Transverse colon (tissue), 4 donors: ENCODE results near the gene THEMIS2. TPM values are rescaled to one million over a fixed set of nuclear protein-coding genes. Genes with fewer than 3 reads are reported as not detected.
A peak's percentile ranks its signal among the peaks of the same experiment; 100 is the strongest.

Experiments
- DNase-seq: peaks from one replicate; pipeline ENCODE4 v3.0.0-alpha.2; 2019
- H3K27ac ChIP-seq, 4 donors: fragments of 200-600 bp; sonication (generic); 2 replicates each; pipeline ENCODE4 v1.5.1; 2016 to 2018; ENCODE audit warnings: inconsistent platforms in 4 of 4
- H3K27me3 ChIP-seq: fragments of 200-600 bp; sonication (generic); 2 replicates; pipeline ENCODE4 v1.5.1; 2017; ENCODE audit warnings: inconsistent platforms
- H3K36me3 ChIP-seq, 4 donors: fragments of 200-600 bp; sonication (generic); 2 replicates each; pipeline ENCODE4 v1.5.1; 2017 to 2019; ENCODE audit warnings: inconsistent platforms in 4 of 4
- H3K4me1 ChIP-seq, 4 donors: fragments of 200-600 bp; sonication (generic); 2 replicates each; pipeline ENCODE4 v1.5.1; 2017 to 2020; ENCODE audit warnings: inconsistent platforms in 4 of 4
- H3K4me3 ChIP-seq, 4 donors: fragments of 200-600 bp; sonication (generic); 1 replicate in 1 of 4; 2 replicates in 3 of 4; pipeline versions ENCODE4 v1.5.1 to v1.6.1; 2017 to 2019; ENCODE audit warnings: inconsistent platforms in 4 of 4
- H3K9me3 ChIP-seq, 2 donors: fragments of 200-600 bp; sonication (generic); 2 replicates each; pipeline ENCODE4 v1.5.1; 2017 to 2019; ENCODE audit warnings: inconsistent platforms in 2 of 2
- CTCF ChIP-seq, 5 experiments: fragments of 200-600 bp in 3 of 5; fragments of 450-650 bp in 2 of 5; sonication (generic) in 3 of 5; IDR thresholded peaks; 1 replicate in 2 of 5; 2 replicates in 3 of 5; pipeline ENCODE4 v1.5.1; 2016 to 2017; ENCODE audit warnings: antibody characterized with exemption in 5 of 5, inconsistent platforms in 3 of 5, mild to moderate bottlenecking in 2 of 5, moderate library complexity in 1 of 5
- EP300 ChIP-seq: sonication (generic); formaldehyde crosslinking; IDR thresholded peaks from one replicate; pipeline ENCODE4 v1.6.1; 2017; ENCODE audit warnings: antibody characterized with exemption, low read depth
- POLR2A ChIP-seq: fragments of 450-650 bp; IDR thresholded peaks from one replicate; pipeline ENCODE4 v1.6.1; 2016; ENCODE audit warnings: antibody characterized with exemption, mild to moderate bottlenecking, moderate library complexity
- POLR2AphosphoS5 ChIP-seq, 3 donors: sonication (generic); formaldehyde crosslinking; IDR thresholded peaks; one replicate each; pipeline ENCODE4 v1.6.1; 2016; ENCODE audit warnings: antibody characterized with exemption in 3 of 3
- WGBS, 2 donors: methylation state at CpG; one replicate each; pipeline ENCODE4 v1.1.5; 2018; ENCODE audit warnings: low coverage in 1 of 2; 5-methylcytosine and 5-hydroxymethylcytosine counted together
- in situ Hi-C, 4 donors: fragments of 200-750 bp; cut with MboI; loops; one replicate each; pipeline versions ENCODE4 v1.15.0 to v1.15.1; 2017; ENCODE audit warnings: low sequenced_read_pairs in 3 of 4, low pct_ligation_motif_present in 1 of 4, low pct_unique_long_range_greater_than_20kb in 1 of 4
- intact Hi-C: fragments of 100-400 bp; cut with DNase I; formaldehyde crosslinking; loops from one replicate; pipeline ENCODE4 v1.15.1; 2023; ENCODE audit warnings: low total_unique reads
- total RNA-seq, 4 donors: library from RNA; depleted of rRNA; stranded (reverse); fragments of >200 nt; gene quantifications; one replicate each; pipeline ENCODE4 v1.1.0, GENCODE V29; 2016

The THEMIS2 gene
- total RNA-seq, 4 donors from 2014 or later: 1.00 to 27.9 (median 18.6) TPM

DNA sequence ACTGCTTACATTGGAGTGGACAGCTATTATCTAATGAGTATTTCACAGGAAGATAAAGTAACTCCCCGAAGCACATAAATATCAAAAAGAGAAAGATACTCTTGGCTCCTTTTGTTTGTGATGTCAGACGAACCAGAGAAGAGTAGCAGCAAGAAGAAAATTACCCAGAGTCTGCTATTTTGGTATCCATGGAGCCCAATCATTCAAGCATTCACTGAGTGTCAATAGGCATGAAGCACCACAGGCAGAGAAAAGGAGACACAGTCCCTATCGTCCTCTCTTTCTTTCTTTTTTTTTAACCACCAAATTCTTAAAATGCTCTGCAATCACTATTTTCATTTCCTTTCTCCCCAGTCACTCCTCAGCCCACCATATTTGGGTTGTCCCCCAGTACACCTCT, 22.2 kb downstream of the THEMIS2 start:
- H3K27me3 ChIP-seq: no peaks in the 10 kb centered on the region
- peaks cover 0 to 66% (median 28%) of the 10 kb centered on the region in 4 donors for H3K36me3 ChIP-seq
- H3K27ac ChIP-seq: no peak overlapping the region
- in situ Hi-C loops (no loop called here), intact Hi-C loops (no loop called here)
- no peak for DNase-seq
- no peaks in the 10 kb centered on the region for H3K9me3 ChIP-seq
- 64 to 85% methylated on average over 3 of the region's 3 CpGs for WGBS, 2 donors
- no peak overlapping the region for H3K4me3 ChIP-seq
- H3K4me1 ChIP-seq: no peaks in the 10 kb centered on the region
- TF ChIP-seq POLR2AphosphoS5 (IDR thresholded peaks at IDR 0.05) (no peak), CTCF (IDR thresholded peaks at IDR 0.05) (no peak), POLR2A (no peak), EP300 (no peak)

GRCh38 chr1:27906759-27907158, 34.4 kb downstream of the THEMIS2 start:
- in situ Hi-C loops: no loop called here
- Histone ChIP-seq H3K27ac (peak overlapping the region in 1 of 4 donors; percentile 18), H3K9me3 (no peaks in the 10 kb centered on the region), H3K4me3 (no peak overlapping the region), H3K27me3 (no peaks in the 10 kb centered on the region), H3K36me3 (peaks cover 0 to 60% (median 22%) of the 10 kb centered on the region in 4 donors), H3K4me1 (no peaks in the 10 kb centered on the region)
- intact Hi-C loops: no loop called here
- TF ChIP-seq POLR2AphosphoS5 (IDR thresholded peaks at IDR 0.05) (no peak), EP300 (no peak), POLR2A (no peak)
- WGBS, 2 donors: 77% methylated on average over 2 of the region's 2 CpGs
- no peak for DNase-seq

DNA sequence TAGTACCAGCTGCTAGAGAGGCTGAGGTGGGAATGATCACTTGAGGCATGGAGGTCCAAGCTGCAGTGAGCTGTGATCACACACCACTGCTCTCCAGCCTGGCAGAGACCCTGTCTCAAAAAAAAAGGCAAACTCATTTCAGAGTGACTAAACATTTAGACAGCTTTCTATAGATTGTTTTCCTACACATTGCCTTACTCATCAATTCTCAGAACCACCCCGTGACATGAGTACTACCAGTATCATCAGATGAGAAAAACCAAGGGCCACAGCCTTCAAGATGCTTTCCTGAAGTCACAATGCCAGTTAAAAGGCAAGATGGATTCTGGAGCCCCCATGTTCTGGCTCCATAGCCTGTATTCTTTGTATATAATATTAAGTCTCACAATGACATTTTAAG, 40.1 kb downstream of the THEMIS2 start:
- Histone ChIP-seq H3K27ac (no peak overlapping the region), H3K9me3 (peaks cover 0 to 4% of the 10 kb centered on the region in 2 donors), H3K4me1 (peaks cover 0 to 20% (median 7%) of the 10 kb centered on the region in 4 donors), H3K27me3 (no peaks in the 10 kb centered on the region), H3K4me3 (no peak overlapping the region), H3K36me3 (peaks cover 0 to 14% (median 5%) of the 10 kb centered on the region in 4 donors)
- intact Hi-C loops: no loop called here
- in situ Hi-C loops: no loop called here
- DNase-seq: no peak
- no peak for TF ChIP-seq EP300
- TF ChIP-seq POLR2AphosphoS5 (IDR thresholded peaks at IDR 0.05): no peak
- TF ChIP-seq POLR2A: no peak
- TF ChIP-seq CTCF (IDR thresholded peaks at IDR 0.05): no peak
- 81% methylated on average over 1 of the region's 1 CpG; no CpG with 5 or more reads in 1 of the 2 donors for WGBS, 2 donors

DNA sequence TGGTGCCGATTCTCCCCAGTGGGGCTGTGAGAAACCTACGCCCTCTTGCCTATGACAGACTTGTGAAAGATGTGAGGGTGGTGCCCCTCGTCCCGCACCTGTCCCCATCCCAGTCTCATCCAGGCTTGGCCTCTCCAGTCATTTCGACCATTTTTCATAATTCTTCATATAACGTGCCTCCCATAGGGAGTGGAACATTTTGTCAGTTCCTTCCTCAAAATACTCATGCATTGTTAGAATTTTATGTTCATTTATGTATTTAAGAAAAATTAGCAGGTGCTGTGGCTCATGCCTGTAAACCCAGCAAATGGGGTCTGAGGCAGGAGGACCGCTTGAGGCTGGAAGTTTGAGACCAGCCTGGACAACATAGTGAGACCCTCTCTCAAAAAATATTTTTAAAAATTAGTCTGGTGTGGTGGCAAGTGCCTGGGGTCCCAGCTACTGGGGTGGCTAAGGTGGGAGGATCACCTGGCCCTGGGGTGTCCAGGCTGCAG, 42.8 kb downstream of the THEMIS2 start:
- peaks cover 0 to 20% (median 7%) of the 10 kb centered on the region in 4 donors for H3K4me1 ChIP-seq
- peaks cover 0 to 9% (median 2%) of the 10 kb centered on the region in 4 donors for H3K36me3 ChIP-seq
- H3K9me3 ChIP-seq: peaks cover 0 to 4% of the 10 kb centered on the region in 2 donors
- 60 to 68% methylated on average over 1 to 7 of the region's 7 CpGs for WGBS, 2 donors
- no peak for DNase-seq
- peak overlapping the region in 1 of 4 donors; percentile 81 for H3K4me3 ChIP-seq
- H3K27me3 ChIP-seq: no peaks in the 10 kb centered on the region
- TF ChIP-seq POLR2A (no peak), EP300 (no peak), CTCF (IDR thresholded peaks at IDR 0.05) (no peak), POLR2AphosphoS5 (IDR thresholded peaks at IDR 0.05) (no peak)
- in situ Hi-C loops: no loop called here
- peak overlapping the region; percentile 74 to 86 (median 86) for H3K27ac ChIP-seq
- intact Hi-C loops: no loop called here

DNA sequence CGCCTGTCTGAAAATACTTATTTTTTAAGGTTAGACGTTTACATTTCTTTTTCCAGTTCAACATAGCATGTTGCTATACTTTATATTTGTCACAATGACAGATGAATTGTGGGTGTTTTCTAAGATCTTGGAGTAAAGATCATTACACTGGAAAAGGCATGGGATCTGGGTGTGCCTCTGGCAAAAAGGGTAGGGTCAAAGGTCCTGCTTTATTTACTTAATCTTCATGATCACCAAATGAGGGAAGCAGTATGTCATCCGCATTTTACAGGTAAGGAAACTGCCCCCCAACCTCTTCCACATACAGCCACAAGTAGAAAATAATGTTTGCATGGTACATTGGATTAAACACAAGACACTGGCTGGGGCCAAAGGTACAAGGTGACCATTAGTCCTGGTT, 49.9 kb downstream of the THEMIS2 start:
- no peaks in the 10 kb centered on the region for H3K9me3 ChIP-seq
- no peaks in the 10 kb centered on the region for H3K36me3 ChIP-seq
- no peak for TF ChIP-seq POLR2A
- TF ChIP-seq POLR2AphosphoS5 (IDR thresholded peaks at IDR 0.05): no peak
- TF ChIP-seq EP300: no peak
- TF ChIP-seq CTCF (IDR thresholded peaks at IDR 0.05): no peak
- in situ Hi-C loops (no loop called here), intact Hi-C loops (no loop called here)
- DNase-seq: peak; percentile 22
- no peak overlapping the region for H3K4me3 ChIP-seq
- H3K27ac ChIP-seq: peak overlapping the region; percentile 30 to 54 (median 50)
- WGBS, 2 donors: 52 to 58% methylated on average over 3 of the region's 3 CpGs
- H3K27me3 ChIP-seq: no peaks in the 10 kb centered on the region
- peaks cover 0 to 11% (median 3%) of the 10 kb centered on the region in 4 donors for H3K4me1 ChIP-seq
